IMR-90 (cell line): ENCODE results near the gene C17orf67. TPM values are rescaled to one million over a fixed set of nuclear protein-coding genes. Genes with fewer than 3 reads are reported as not detected.
A peak's percentile ranks its signal among the peaks of the same experiment; 100 is the strongest.

Experiments used
- ATAC-seq: fragments of 200-7000 bp; cut with Tn5 transposase; 2 replicates; pipeline ENCODE4 v1.9.1; 2020; ENCODE audit warnings: low read depth, mild to moderate bottlenecking, moderate library complexity
- BruUV-seq: library from RNA; stranded (reverse); fragments of 400-500 nt; replicated peaks from 2 replicates; lab custom pipeline; 2021; lab: Mats Ljungman, UMichigan
- CTCF ChIA-PET: fragments of 300-600 bp; formaldehyde crosslinking; extraction: SDS; loops from one replicate; lab custom pipeline; 2021; ENCODE audit warnings: antibody characterized with exemption; lab: Yijun Ruan, JAX
- POLR2A ChIA-PET: fragments of 300-600 bp; sonication (Branson Sonifier 250); formaldehyde crosslinking; loops from one replicate; lab custom pipeline; 2022; ENCODE audit warnings: antibody characterized with exemption; ENCODE audit not compliant: unreplicated experiment; lab: Charles Lee
- DNase-seq: peaks from one replicate; pipeline ENCODE4 v3.0.0; 2013
- H2AFZ ChIP-seq: replicated peaks from 2 replicates; pipeline ENCODE3; 2013; ENCODE audit warnings: low read length, mild to moderate bottlenecking; ENCODE audit not compliant: poor library complexity
- H2AK5ac ChIP-seq: 2 replicates; pipeline ENCODE4 v1.6.1; 2013; ENCODE audit warnings: low read depth, low read length, inconsistent platforms
- H2AK9ac ChIP-seq: replicated peaks from 2 replicates; pipeline ENCODE3; 2013; ENCODE audit warnings: mild to moderate bottlenecking, low read depth, low read length, moderate library complexity; ENCODE audit not compliant: poor library complexity
- H2BK120ac ChIP-seq: 2 replicates; pipeline ENCODE4 v1.6.1; 2013; ENCODE audit warnings: low read depth, low read length, inconsistent platforms
- H2BK15ac ChIP-seq: 3 replicates; pipeline ENCODE4 v1.6.1; 2013; ENCODE audit warnings: low read depth, low read length, inconsistent platforms
- H2BK20ac ChIP-seq: 2 replicates; pipeline ENCODE4 v1.6.1; 2013; ENCODE audit warnings: low read depth, mild to moderate bottlenecking, inconsistent platforms, low read length, moderate library complexity
- H2BK5ac ChIP-seq: 2 replicates; pipeline ENCODE4 v1.6.1; 2013; ENCODE audit warnings: mild to moderate bottlenecking, low read depth, low read length, inconsistent platforms; ENCODE audit not compliant: poor library complexity, severe bottlenecking
- H3K14ac ChIP-seq: replicated peaks from 2 replicates; pipeline ENCODE4 v1.6.1; 2013; ENCODE audit warnings: low read depth, low read length, inconsistent platforms
- H3K18ac ChIP-seq: 2 replicates; pipeline ENCODE4 v1.6.1; 2013; ENCODE audit warnings: low read depth, low read length, control low read depth
- H3K23ac ChIP-seq: 2 replicates; pipeline ENCODE4 v1.6.1; 2013; ENCODE audit warnings: low read depth, low read length, inconsistent platforms
- H3K27ac ChIP-seq: 2 replicates; pipeline ENCODE4 v1.5.1; 2013; ENCODE audit warnings: mild to moderate bottlenecking, control low read depth, low read length; ENCODE audit not compliant: insufficient read depth
- H3K27me3 ChIP-seq: 2 replicates; pipeline ENCODE4 v1.6.1; 2013; ENCODE audit warnings: low read length; ENCODE audit not compliant: control insufficient read depth, insufficient read depth
- H3K36me3 ChIP-seq: 2 replicates; pipeline ENCODE4 v1.6.1; 2013; ENCODE audit warnings: low read length, mixed read lengths; ENCODE audit not compliant: control insufficient read depth, insufficient read depth
- H3K4ac ChIP-seq: 2 replicates; pipeline ENCODE4 v1.6.1; 2013; ENCODE audit warnings: low read depth, low read length, inconsistent platforms
- H3K4me1 ChIP-seq: 2 replicates; pipeline ENCODE4 v1.6.1; 2013; ENCODE audit warnings: low read length, mixed read lengths; ENCODE audit not compliant: control insufficient read depth, insufficient read depth
- H3K4me2 ChIP-seq: 2 replicates; pipeline ENCODE4 v1.6.1; 2013; ENCODE audit warnings: low read depth, mild to moderate bottlenecking, control low read depth, low read length, moderate library complexity
- H3K4me3 ChIP-seq: 2 replicates; pipeline ENCODE4 v1.5.1; 2013; ENCODE audit warnings: low read depth, mild to moderate bottlenecking, control low read depth, low read length, moderate library complexity; ENCODE audit not compliant: insufficient read depth
- H3K56ac ChIP-seq: 2 replicates; pipeline ENCODE4 v1.6.1; 2013; ENCODE audit warnings: low read length, inconsistent platforms; ENCODE audit not compliant: insufficient read depth; ENCODE audit errors: extremely low read depth
- H3K79me1 ChIP-seq, 2 experiments: 2 replicates each; pipeline ENCODE4 v1.6.1; 2013; ENCODE audit warnings: low read length in 2 of 2, inconsistent platforms in 1 of 2, low read depth in 1 of 2
- H3K9ac ChIP-seq: 2 replicates; pipeline ENCODE4 v1.6.1; 2013; ENCODE audit warnings: low read depth, low read length, control low read depth
- H3K9me1 ChIP-seq: 2 replicates; pipeline ENCODE4 v1.6.1; 2013; ENCODE audit warnings: low read length, inconsistent platforms; ENCODE audit not compliant: insufficient read depth
- H3K9me3 ChIP-seq: 2 replicates; pipeline ENCODE4 v1.6.1; 2013; ENCODE audit warnings: low read length; ENCODE audit not compliant: control insufficient read depth, insufficient read depth
- H4K20me1 ChIP-seq: 2 replicates; pipeline ENCODE4 v1.6.1; 2013; ENCODE audit warnings: low read length, inconsistent platforms; ENCODE audit not compliant: insufficient read depth
- H4K5ac ChIP-seq: 2 replicates; pipeline ENCODE4 v1.6.1; 2013; ENCODE audit warnings: mild to moderate bottlenecking, low read depth, low read length, control low read depth
- H4K8ac ChIP-seq, 2 experiments: 2 replicates each; pipeline ENCODE4 v1.6.1; 2013; ENCODE audit warnings: low read depth in 2 of 2, low read length in 2 of 2, control low read depth in 1 of 2, inconsistent platforms in 1 of 2
- H4K91ac ChIP-seq: 2 replicates; pipeline ENCODE4 v1.6.1; 2013; ENCODE audit warnings: low read depth, low read length, inconsistent platforms; ENCODE audit not compliant: insufficient read depth
- FOS ChIP-seq: fragments of 150-350 bp; IDR thresholded peaks from 2 replicates; pipeline ENCODE4 v1.6.1; 2016; ENCODE audit warnings: low read depth, low read length
- POLR2A ChIP-seq: IDR thresholded peaks from 2 replicates; pipeline ENCODE4 v1.6.1; 2012; ENCODE audit warnings: mild to moderate bottlenecking, low read depth, low read length
- RFX5 ChIP-seq: IDR thresholded peaks from 2 replicates; pipeline ENCODE4 v1.8.0; 2012; ENCODE audit warnings: low read depth, mild to moderate bottlenecking, low read length, moderate library complexity
- WGBS, 2 experiments: methylation state at CpG; one replicate each; pipeline versions ENCODE4 v1.1.5 to v1.1.7; 2013; ENCODE audit warnings: missing lambda C conversion rate in 2 of 2; ENCODE audit not compliant: insufficient read length in 1 of 2; ENCODE audit errors: extremely low coverage in 2 of 2; 5-methylcytosine and 5-hydroxymethylcytosine counted together
- dilution Hi-C: fragments of 300-500 bp; cut with HindIII; formaldehyde crosslinking; loops from one replicate; pipeline ENCODE4 v1.14.3; 2018; ENCODE audit warnings: low sequenced_read_pairs; ENCODE audit not compliant: unreplicated experiment
- in situ Hi-C: fragments of 300-500 bp; cut with MboI; formaldehyde crosslinking; loops from 3 replicates; pipeline ENCODE4 v1.14.3; 2019; ENCODE audit warnings: low sequenced_read_pairs, inconsistent platforms, mixed read lengths
- intact Hi-C: fragments of 100-400 bp; cut with micrococcal nuclease; formaldehyde crosslinking; loops from 2 replicates; pipeline ENCODE4 v1.10.0; 2022
- polyA plus RNA-seq, 3 experiments: library from polyadenylated mRNA; depleted of rRNA; stranded (reverse); fragments of >200 nt; gene quantifications; 2 replicates each; pipeline ENCODE4 v1.2.3, GENCODE V29; 2012; ENCODE audit warnings: low replicate concordance in 1 of 3
- total RNA-seq: library from RNA; depleted of rRNA; stranded (reverse); fragments of >200 nt; gene quantifications from 2 replicates; pipeline ENCODE4 v1.2.3, GENCODE V29; 2012

The C17orf67 gene
- total and polyA plus RNA-seq, 2 of the 4 experiments (the other 2 are of a cell fraction), result 0.18 to 1.1 TPM

- Histone ChIP-seq H3K56ac (no peak overlapping the region), H2AK9ac (no peak overlapping the region), H3K4me1 (peaks cover 4% of the 10 kb centered on the region; the same call in 1 of the 2 replicates), H2BK120ac (no peak overlapping the region), H3K14ac (no peak overlapping the region), H2BK20ac (no peak overlapping the region), H4K8ac (no peak overlapping the region), H2AK5ac (no peak overlapping the region), H2AFZ (no peak overlapping the region), H3K23ac (no peak overlapping the region), H2BK5ac (no peak overlapping the region), H3K4me3 (no peak overlapping the region), H4K5ac (peak overlapping the region; percentile 50; the same call in 1 of the 2 replicates), H3K79me1 (no peaks in the 10 kb centered on the region), H3K4ac (no peak overlapping the region), H3K27me3 (no peaks in the 10 kb centered on the region), H4K20me1 (no peaks in the 10 kb centered on the region), H3K9ac (no peak overlapping the region), H3K9me1 (peaks cover 19% of the 10 kb centered on the region; the same call in 1 of the 2 replicates), H2BK15ac (no peak overlapping the region), H3K36me3 (no peaks in the 10 kb centered on the region), H3K4me2 (no peak overlapping the region), H4K91ac (no peak overlapping the region), H3K18ac (no peak overlapping the region), H3K9me3 (no peaks in the 10 kb centered on the region), H3K27ac (no peak overlapping the region)
- BruUV-seq, result no TSS peak
- CTCF ChIA-PET, result interaction anchor here (0.6 to 1.2 kb wide), 2 partner anchors 11 to 333 kb away, joined by 3 read pairs; no protein-coding TSS in a partner anchor
- dilution Hi-C loops, result no loop called here
- peak; percentile 35; the same call in 1 of the 2 replicates for ATAC-seq
- WGBS, 2 experiments, result 100% methylated on average over 2 of the region's 3 CpGs; no CpG with 5 or more reads in 1 of the 2 experiments
- in situ Hi-C loops, result no loop called here
- no peak for DNase-seq
- TF ChIP-seq FOS (no peak), RFX5 (no peak), POLR2A (no peak)
- POLR2A ChIA-PET, result no interaction called here
- intact Hi-C loops, result no loop called here
These were observed 25.2 kb downstream of the C17orf67 start for GRCh38 chr17:56808503-56808902.
